Measurements from ENCODE around the gene GID8. TPM values are rescaled to one million over a fixed set of nuclear protein-coding genes. Genes with fewer than 3 reads are reported as not detected.
A peak's percentile ranks its signal among the peaks of the same experiment; 100 is the strongest.

GID8 gene
- total and polyA plus RNA-seq, 2 of the 13 experiments (the other 11 are each of a cell fraction or from before 2014, with no cell fraction given): 39.6 to 59.8 TPM

- TF ChIP-seq, protein P1, sequence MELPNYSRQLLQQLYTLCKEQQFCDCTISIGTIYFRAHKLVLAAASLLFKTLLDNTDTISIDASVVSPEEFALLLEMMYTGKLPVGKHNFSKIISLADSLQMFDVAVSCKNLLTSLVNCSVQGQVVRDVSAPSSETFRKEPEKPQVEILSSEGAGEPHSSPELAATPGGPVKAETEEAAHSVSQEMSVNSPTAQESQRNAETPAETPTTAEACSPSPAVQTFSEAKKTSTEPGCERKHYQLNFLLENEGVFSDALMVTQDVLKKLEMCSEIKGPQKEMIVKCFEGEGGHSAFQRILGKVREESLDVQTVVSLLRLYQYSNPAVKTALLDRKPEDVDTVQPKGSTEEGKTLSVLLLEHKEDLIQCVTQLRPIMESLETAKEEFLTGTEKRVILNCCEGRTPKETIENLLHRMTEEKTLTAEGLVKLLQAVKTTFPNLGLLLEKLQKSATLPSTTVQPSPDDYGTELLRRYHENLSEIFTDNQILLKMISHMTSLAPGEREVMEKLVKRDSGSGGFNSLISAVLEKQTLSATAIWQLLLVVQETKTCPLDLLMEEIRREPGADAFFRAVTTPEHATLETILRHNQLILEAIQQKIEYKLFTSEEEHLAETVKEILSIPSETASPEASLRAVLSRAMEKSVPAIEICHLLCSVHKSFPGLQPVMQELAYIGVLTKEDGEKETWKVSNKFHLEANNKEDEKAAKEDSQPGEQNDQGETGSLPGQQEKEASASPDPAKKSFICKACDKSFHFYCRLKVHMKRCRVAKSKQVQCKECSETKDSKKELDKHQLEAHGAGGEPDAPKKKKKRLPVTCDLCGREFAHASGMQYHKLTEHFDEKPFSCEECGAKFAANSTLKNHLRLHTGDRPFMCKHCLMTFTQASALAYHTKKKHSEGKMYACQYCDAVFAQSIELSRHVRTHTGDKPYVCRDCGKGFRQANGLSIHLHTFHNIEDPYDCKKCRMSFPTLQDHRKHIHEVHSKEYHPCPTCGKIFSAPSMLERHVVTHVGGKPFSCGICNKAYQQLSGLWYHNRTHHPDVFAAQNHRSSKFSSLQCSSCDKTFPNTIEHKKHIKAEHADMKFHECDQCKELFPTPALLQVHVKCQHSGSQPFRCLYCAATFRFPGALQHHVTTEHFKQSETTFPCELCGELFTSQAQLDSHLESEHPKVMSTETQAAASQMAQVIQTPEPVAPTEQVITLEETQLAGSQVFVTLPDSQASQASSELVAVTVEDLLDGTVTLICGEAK (IDR thresholded peaks at IDR 0.05): no peak
- TF ChIP-seq, protein P1 (CRISPR knock-in tag; IDR thresholded peaks at IDR 0.05): peak; percentile 87; the same call in 1 of the 2 replicates
- TF ChIP-seq NCOR1 (IDR thresholded peaks at IDR 0.05; ENCODE audit: borderline replicate concordance, low read length): peak; percentile 99
- TF ChIP-seq ZNF326 (CRISPR knock-in tag; IDR thresholded peaks at IDR 0.05; ENCODE audit: borderline replicate concordance): peak; percentile 56; the same call in 1 of the 2 replicates
- TF ChIP-seq ZNF724P (CRISPR knock-in tag; IDR thresholded peaks at IDR 0.05; ENCODE audit: borderline replicate concordance): peak; percentile 66; the same call in 1 of the 2 replicates
- TF ChIP-seq, protein P2, sequence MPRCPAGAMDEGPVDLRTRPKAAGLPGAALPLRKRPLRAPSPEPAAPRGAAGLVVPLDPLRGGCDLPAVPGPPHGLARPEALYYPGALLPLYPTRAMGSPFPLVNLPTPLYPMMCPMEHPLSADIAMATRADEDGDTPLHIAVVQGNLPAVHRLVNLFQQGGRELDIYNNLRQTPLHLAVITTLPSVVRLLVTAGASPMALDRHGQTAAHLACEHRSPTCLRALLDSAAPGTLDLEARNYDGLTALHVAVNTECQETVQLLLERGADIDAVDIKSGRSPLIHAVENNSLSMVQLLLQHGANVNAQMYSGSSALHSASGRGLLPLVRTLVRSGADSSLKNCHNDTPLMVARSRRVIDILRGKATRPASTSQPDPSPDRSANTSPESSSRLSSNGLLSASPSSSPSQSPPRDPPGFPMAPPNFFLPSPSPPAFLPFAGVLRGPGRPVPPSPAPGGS (CRISPR knock-in tag; IDR thresholded peaks at IDR 0.05): no peak; the same call in 1 of the 2 replicates
- TF ChIP-seq ZC3H13 (CRISPR knock-in tag; IDR thresholded peaks at IDR 0.05): peak; percentile 91
- TF ChIP-seq, protein P3, sequence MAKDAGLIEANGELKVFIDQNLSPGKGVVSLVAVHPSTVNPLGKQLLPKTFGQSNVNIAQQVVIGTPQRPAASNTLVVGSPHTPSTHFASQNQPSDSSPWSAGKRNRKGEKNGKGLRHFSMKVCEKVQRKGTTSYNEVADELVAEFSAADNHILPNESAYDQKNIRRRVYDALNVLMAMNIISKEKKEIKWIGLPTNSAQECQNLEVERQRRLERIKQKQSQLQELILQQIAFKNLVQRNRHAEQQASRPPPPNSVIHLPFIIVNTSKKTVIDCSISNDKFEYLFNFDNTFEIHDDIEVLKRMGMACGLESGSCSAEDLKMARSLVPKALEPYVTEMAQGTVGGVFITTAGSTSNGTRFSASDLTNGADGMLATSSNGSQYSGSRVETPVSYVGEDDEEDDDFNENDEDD (CRISPR knock-in tag; IDR thresholded peaks at IDR 0.05; ENCODE audit: borderline replicate concordance): peak; percentile 75; the same call in 1 of the 2 replicates
- TF ChIP-seq KMT2A (CRISPR knock-in tag; IDR thresholded peaks at IDR 0.05): peak; percentile 95
- TF ChIP-seq HOXA9 (CRISPR knock-in tag; IDR thresholded peaks at IDR 0.05; ENCODE audit: borderline replicate concordance): 0 out of 2 replicates have a peak, but pooled peaks have one; percentile 34
- TF ChIP-seq KAT8 (CRISPR knock-in tag; IDR thresholded peaks at IDR 0.05): peak; percentile 83
- peak; percentile 96 for TF ChIP-seq ZKSCAN8 (CRISPR knock-in tag; IDR thresholded peaks at IDR 0.05; ENCODE audit: borderline replicate concordance)
- TF ChIP-seq TBX2 (CRISPR knock-in tag; IDR thresholded peaks at IDR 0.05; ENCODE audit: borderline replicate concordance): peak; percentile 98
- peak; percentile 98 for TF ChIP-seq CBX5 (CRISPR knock-in tag; IDR thresholded peaks at IDR 0.05; ENCODE audit: borderline replicate concordance)
- TF ChIP-seq CC2D1A (CRISPR knock-in tag; IDR thresholded peaks at IDR 0.05): peak; percentile 89; the same call in 1 of the 2 replicates
- peak; percentile 95 for TF ChIP-seq ETV5 (CRISPR knock-in tag; IDR thresholded peaks at IDR 0.05; ENCODE audit: borderline replicate concordance)
- TF ChIP-seq ZNF777 (CRISPR knock-in tag; IDR thresholded peaks at IDR 0.05): no peak
- 0 out of 2 replicates have a peak, but pooled peaks have one; percentile 5 for TF ChIP-seq STAG1 (CRISPR knock-in tag; IDR thresholded peaks at IDR 0.05)
Measured at GRCh38 chr20:62916703-62917476, 21.1 kb upstream of the GID8 start (continued).
